Fibroblast of skin of abdomen (primary cell): ENCODE results near the gene LHFPL2.
A peak's percentile ranks its signal among the peaks of the same experiment; 100 is the strongest.

ENCODE experiments used
- DNase-seq: peaks from one replicate; pipeline ENCODE4 v3.0.0-alpha.2; 2013

Gene LHFPL2

DNA sequence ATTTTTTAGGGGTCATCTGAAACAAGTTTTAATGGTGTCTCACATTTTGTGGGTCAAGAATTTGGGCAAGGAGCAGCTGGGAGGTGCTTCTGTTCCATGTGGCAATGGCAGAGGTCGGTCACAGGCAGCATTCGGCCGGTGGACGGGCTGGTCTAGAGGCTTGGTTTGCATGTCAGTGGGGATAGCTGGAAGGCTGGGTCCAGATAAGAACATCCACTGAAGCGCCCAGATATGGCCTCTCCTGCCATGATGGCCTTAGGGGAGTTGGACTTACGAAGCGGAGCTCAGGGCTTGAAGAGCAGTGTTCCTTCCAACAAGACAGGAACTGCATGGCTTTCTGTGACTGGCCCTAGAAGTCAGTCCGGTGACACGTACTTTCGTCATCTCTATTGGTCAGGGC is 30.3 kb downstream of the LHFPL2 start:
- no peak for DNase-seq

- no peak for DNase-seq
Observed at GRCh38 chr5:78615697-78616096, 32.9 kb downstream of the LHFPL2 start.

DNA sequence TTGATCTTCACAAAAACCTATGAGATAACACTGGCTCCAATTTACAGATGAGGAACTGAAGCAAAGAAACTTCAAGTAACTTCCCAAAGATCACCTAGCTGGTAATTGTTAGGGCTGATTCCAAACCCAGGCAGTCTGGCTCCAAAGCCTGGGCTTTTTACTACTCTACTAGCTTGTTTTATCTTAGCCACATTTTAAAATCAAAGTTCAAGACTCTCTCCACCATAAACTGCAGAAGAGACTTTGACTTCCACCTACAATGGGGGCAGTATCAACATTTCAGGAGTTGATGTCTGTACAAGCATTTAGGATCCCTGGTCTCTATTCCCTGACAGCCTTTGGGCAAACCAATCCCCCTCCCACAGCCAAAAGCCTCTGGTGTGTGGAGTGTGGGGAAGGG is 33.8 kb downstream of the LHFPL2 start:
- DNase-seq, result no peak

- DNase-seq, result no peak
Observed at GRCh38 chr5:78613756-78614155, 34.8 kb downstream of the LHFPL2 start.

DNA sequence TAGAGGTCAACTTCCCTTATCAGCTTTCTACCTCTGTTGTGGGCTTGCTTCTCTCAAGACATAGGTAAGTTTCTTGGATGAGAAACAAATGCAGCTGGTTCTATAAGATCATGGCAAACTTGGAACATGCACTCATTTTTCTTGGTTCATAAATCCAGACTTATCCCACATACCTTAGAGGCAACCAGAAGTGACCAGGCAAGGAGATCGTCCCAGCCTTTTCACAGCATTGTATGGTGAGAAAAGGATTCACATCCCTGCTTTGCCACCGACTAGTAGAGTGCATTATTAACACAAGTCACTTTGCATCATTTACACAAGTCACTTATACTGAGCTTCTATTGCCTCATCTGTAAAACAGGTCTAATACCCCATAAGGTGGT is 35.4 kb downstream of the LHFPL2 start:
- no peak for DNase-seq

- DNase-seq, result no peak
Observed at GRCh38 chr5:78612227-78613150, 36.1 kb downstream of the LHFPL2 start.

- DNase-seq, result no peak
Observed at GRCh38 chr5:78611126-78611605, 37.4 kb downstream of the LHFPL2 start.

DNA sequence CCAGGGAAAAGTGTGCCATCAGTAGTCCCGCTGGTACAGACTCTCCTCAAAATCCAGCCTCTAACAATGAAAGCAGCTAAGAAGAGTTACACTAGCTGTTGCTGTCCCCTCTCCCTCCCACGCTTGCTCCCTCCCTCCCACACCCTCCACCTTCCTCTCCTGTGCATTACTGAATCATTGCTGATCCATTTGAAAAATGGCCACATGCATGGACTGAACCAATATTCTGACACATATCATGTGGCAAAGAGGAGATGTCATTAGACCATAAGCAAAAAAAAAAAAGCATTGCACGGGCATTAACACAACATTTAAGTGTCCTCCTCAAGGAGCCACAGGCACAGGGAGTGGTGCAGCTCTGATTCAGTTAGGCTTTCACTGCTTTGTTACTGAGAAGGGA is 37.9 kb downstream of the LHFPL2 start:
- DNase-seq, result peak; percentile 43

GRCh38 chr5:78610163-78610583 is 38.4 kb downstream of the LHFPL2 start:
- DNase-seq, result peak; percentile 84

DNA sequence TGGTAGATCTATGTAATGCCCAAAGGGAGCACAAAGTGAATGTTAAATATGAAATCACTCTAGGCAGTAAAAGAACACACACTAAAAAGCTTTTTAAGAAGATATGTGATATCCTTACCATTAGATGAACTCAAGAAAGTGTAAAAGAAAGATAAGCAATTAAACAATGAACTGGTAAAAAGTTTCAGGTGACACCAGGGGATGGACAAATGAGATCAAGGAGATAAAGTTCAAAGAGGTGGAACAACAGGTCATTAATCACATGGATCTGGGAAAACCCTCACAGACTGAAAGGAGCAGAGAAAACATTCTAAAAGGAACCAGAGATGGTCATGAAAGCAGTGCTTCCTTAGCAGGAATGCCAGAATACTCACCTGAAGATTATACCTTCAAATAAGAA is 40.7 kb downstream of the LHFPL2 start:
- DNase-seq, result no peak

DNA sequence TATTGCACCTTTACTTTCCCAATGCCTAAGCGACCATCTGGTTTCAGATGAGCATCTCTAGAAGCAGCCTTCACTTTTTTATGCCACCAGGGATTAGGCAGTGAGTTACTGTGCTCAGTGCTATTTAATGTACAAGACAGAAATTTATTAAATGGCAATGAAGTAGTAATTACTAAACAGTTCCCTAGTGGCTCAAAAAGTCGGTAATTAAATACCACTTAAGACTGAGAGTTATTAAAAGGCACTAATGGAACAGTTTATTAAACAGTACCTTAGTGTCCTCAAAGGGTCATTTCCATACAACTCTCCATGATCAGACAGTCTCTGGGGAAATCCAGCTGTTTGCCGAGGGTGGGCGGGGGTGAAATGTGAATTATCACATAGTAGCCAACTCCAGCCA is 42.3 kb downstream of the LHFPL2 start:
- no peak for DNase-seq

DNA sequence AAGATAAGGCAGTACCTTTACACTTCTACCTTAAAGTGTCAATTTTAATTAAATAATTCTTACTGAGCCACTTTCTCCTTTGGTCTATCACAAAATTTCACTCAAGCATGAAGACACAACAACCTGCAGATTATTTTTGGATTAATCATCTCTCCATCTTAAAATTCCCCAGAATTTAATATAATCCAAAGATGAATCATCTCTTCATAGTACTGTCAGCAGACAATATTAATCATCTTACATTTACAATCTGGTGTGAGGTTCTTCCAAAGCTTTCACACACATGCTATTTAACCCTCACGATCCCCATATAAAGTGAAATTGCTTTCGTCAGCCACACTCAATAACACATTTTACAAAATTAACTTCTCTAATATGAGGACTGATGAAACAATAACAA is 43.0 kb downstream of the LHFPL2 start:
- DNase-seq, result peak; percentile 62

DNA sequence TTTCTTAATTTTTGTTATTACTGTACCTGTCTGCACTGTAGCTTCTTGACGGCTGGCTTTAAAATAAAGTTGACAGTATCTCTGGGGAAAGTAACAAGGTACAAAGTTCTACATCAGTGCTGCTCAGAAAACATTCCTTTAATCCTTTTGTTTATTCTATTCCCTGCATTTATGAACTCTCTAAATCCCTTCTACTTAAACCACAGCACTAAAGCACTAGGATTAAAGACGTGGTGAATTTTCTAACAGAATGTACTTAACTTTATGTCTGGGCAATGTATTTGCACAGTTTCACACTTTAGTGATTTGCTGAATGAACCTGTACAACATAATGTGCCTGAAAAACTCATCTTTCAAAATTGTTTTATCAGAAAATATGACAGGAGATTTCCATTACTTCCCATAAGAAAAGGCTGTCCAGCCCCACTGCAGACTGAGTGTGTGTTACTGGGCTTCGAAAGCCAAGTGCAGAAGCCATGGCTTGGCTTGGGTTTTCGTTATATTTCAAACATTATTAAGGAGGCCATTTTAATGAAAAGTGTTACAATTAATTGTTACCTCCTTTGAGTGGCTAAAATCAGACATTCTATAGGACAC is 43.8 kb downstream of the LHFPL2 start:
- no peak for DNase-seq

DNA sequence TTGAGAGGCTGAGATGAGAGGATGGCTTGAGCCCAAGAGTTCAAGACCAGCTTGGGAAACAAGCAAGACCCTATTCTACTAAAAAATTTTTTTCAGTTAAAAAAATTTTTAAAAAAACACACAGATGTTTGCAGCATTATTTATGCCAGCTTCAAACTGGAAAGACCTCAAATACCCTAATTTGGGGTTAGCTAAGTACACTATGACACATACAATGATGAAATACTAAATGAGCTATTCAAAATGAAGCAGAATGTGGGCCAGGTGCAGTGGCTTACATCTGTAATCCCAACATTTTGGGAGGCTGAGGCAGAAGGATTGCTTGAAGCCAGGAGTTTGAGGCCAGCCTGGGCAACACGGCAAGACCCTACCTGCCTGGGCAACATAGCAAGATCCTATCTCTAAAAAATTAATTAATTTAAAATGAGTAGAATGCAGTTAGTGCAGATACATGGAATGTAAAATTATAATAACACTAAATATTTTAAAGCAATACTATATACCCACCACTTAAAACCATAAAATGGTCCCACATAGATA is 44.9 kb downstream of the LHFPL2 start:
- no peak for DNase-seq

GRCh38 chr5:78602400-78602799 is 46.2 kb downstream of the LHFPL2 start:
- no peak for DNase-seq

GRCh38 chr5:78601559-78602314 is 46.8 kb downstream of the LHFPL2 start:
- DNase-seq, result peak; percentile 81

DNA sequence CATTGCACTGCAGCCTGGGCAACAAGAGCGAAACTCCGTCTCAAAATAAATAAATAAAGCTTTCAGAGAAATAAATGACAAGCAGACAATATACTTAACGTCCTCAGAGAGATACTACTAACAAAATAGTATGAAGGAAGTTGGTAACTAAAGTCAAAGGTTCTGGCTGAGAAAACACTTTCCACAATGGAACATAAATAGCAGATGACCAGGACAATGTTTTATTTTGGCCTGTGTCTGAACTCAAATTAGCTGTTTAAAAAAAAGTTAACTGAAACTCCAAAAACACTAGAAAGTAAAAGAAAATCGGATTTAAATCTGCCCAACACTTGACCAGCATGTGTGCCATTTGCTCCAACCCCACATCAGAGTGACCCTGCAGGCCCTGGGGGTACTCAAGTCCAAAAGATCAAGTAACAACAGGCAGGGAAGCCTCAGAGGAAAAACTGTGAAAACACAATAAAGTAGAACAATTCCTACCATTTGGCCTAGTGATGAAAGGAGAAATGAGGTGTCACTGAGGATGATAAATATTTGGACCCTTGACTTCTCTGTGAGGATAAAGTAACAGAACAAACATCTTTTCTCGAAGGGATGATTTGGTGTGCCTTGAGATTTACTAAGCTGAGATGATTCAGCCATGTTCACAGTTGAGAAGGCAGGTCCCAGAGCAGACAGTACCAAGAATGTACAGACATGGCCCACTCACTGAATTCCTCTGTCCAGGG is 47.7 kb downstream of the LHFPL2 start:
- DNase-seq, result peak; percentile 90

GRCh38 chr5:78598973-78599372 is 49.6 kb downstream of the LHFPL2 start:
- no peak for DNase-seq

GRCh38 chr5:78597974-78598371 is 50.6 kb downstream of the LHFPL2 start:
- peak; percentile 66 for DNase-seq

DNA sequence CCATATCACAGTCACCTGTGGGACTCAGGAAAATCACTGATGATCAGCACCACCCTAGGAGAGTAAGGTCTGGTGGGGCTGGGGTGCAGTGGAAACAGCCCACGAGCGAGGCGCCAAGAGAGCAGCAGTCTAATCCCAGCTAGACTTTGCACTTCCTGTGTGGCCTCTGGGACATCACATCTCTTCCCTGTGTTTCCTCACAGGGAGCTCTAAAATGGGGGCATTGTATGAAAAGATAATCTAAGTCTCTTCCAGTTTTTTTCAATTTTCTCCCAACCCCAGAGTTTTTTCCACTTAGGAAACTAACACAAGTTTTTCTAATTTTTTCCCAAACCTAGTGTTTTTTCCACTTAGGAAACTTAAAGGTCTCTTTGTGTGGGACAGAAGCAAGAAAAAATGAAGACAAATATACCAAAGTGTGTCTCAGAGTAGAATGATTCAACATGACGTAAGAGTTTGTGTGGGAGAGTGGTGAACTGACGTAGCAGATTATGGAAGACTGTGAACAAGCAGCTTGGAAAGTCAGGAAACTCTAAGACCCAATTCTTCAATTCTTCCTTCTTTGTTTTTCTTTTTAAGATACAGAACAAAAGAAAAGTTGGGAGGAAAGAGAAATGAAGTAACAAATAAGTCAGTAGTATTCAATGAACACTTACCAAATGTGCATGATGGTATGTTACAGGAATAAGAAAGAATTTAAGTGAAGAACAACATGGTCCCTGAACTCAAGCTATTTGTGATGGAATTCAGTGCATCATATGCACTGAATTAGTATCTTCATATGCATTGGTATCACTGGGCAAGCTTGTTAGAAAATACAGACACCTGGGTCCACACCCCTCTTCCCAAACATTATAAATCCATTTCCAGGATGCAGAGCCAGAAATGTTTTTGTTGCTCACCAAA is 51.3 kb downstream of the LHFPL2 start:
- peak; percentile 70 for DNase-seq

DNA sequence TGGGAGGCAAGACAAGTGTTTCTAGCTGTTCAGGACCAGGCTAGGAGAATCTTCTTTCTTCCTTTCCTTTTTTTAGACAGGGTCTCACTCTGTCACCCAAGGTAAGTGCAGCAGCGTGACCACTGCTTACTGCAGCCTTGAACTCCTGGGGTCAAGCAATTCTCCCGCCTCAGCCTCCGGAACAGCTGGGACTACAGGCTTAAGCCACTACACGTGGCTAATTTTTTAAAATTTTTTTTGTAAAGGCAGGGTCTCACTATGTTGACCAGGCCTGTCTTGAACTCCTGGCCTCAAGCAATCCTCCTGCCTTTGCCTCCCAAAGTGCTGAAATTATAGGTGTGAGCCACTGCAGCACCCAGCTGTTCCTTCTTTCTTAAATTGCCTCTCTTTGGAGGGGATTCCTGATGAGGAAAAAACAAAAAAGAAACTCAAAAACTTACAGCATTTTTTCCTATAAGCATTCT is 53.1 kb downstream of the LHFPL2 start:
- no peak for DNase-seq
